SK-N-SH treated with all-trans-retinoic acid at 6 μM for 48 hours (cell line): Measurements from ENCODE around the gene CACNA1A.

Source experiments
- ATAC-seq: fragments of 200-7000 bp; cut with Tn5 transposase; 3 replicates; pipeline ENCODE4 v1.9.1; 2020; ENCODE audit warnings: mild to moderate bottlenecking, moderate library complexity
- ARNTL ChIP-seq: fragments of 450-650 bp; formaldehyde crosslinking; IDR thresholded peaks from 2 replicates; pipeline ENCODE4 v1.5.0; 2020; ENCODE audit warnings: low read depth, mild to moderate bottlenecking, moderate library complexity, borderline replicate concordance
- BACH2 ChIP-seq: fragments of 250-450 bp; sonication (Bioruptor Pico); IDR thresholded peaks from 2 replicates; pipeline ENCODE4 v1.9.0; 2021; ENCODE audit warnings: mild to moderate bottlenecking, borderline replicate concordance
- CSDC2 ChIP-seq: fragments of 250-450 bp; sonication (Bioruptor Pico); IDR thresholded peaks from 2 replicates; pipeline ENCODE4 v1.5.0; 2020; ENCODE audit warnings: mild to moderate bottlenecking, moderate library complexity
- ESRRG ChIP-seq: fragments of 250-450 bp; sonication (Bioruptor Pico); IDR thresholded peaks from 2 replicates; pipeline ENCODE4 v1.6.1; 2021; ENCODE audit warnings: mild to moderate bottlenecking
- GLIS3 ChIP-seq: fragments of 250-450 bp; sonication (Bioruptor Pico); IDR thresholded peaks from 2 replicates; pipeline ENCODE4 v1.5.0; 2020; ENCODE audit warnings: mild to moderate bottlenecking, moderate library complexity
- OSR1 ChIP-seq: fragments of 250-450 bp; sonication (Bioruptor Pico); IDR thresholded peaks from 2 replicates; pipeline ENCODE4 v1.8.0; 2022; ENCODE audit warnings: moderate library complexity, mild to moderate bottlenecking, inconsistent platforms
- PPARA ChIP-seq: fragments of 250-450 bp; sonication (Bioruptor Pico); IDR thresholded peaks from 2 replicates; pipeline ENCODE4 v1.5.0; 2020; ENCODE audit warnings: mild to moderate bottlenecking, borderline replicate concordance
- RARB ChIP-seq: fragments of 250-450 bp; sonication (Bioruptor Pico); IDR thresholded peaks from 2 replicates; pipeline ENCODE4 v1.8.0; 2021; ENCODE audit warnings: mild to moderate bottlenecking, moderate library complexity
- TOX ChIP-seq: fragments of 250-450 bp; sonication (Bioruptor Pico); IDR thresholded peaks from 2 replicates; pipeline ENCODE4 v1.8.0; 2021; ENCODE audit warnings: mild to moderate bottlenecking, moderate library complexity, borderline replicate concordance
- ZC3H10 ChIP-seq: fragments of 250-450 bp; sonication (Bioruptor Pico); IDR thresholded peaks from 2 replicates; pipeline ENCODE4 v1.5.1; 2021; ENCODE audit warnings: mild to moderate bottlenecking, moderate library complexity
- ZFP3 ChIP-seq: fragments of 250-450 bp; sonication (Bioruptor Pico); IDR thresholded peaks from 2 replicates; pipeline ENCODE4 v1.5.0; 2020; ENCODE audit warnings: mild to moderate bottlenecking, moderate library complexity
- ZNF565 ChIP-seq: fragments of 450-650 bp; formaldehyde crosslinking; conservative IDR thresholded peaks from 2 replicates; pipeline ENCODE4 v1.5.0; 2020; ENCODE audit warnings: low read depth, mild to moderate bottlenecking, moderate library complexity
- ZNF70 ChIP-seq: fragments of 450-650 bp; formaldehyde crosslinking; IDR thresholded peaks from 2 replicates; pipeline ENCODE4 v1.5.0; 2020; ENCODE audit warnings: mild to moderate bottlenecking, moderate library complexity
- ZNF8 ChIP-seq: fragments of 450-650 bp; formaldehyde crosslinking; IDR thresholded peaks from 2 replicates; pipeline ENCODE4 v1.5.0; 2020; ENCODE audit warnings: mild to moderate bottlenecking, moderate library complexity
- TF ChIP-seq, protein P1 (sequence below): fragments of 250-450 bp; sonication (Bioruptor Pico); IDR thresholded peaks from 2 replicates; pipeline ENCODE4 v1.8.0; 2021; ENCODE audit warnings: low read depth, mild to moderate bottlenecking, moderate library complexity, borderline replicate concordance
- TF ChIP-seq, protein P2 (sequence below): fragments of 250-450 bp; sonication (Bioruptor Pico); IDR thresholded peaks from 2 replicates; pipeline ENCODE4 v1.5.1; 2021; ENCODE audit warnings: mild to moderate bottlenecking, moderate library complexity
- TF ChIP-seq, protein P3 (sequence below): fragments of 250-450 bp; sonication (Bioruptor Pico); IDR thresholded peaks from 2 replicates; pipeline ENCODE4 v1.5.1; 2020; ENCODE audit warnings: low read depth, mild to moderate bottlenecking, moderate library complexity
- TF ChIP-seq, protein P4 (sequence below): fragments of 250-450 bp; sonication (Bioruptor Pico); IDR thresholded peaks from 2 replicates; pipeline ENCODE4 v1.5.0; 2020; ENCODE audit warnings: mild to moderate bottlenecking, moderate library complexity
- TF ChIP-seq, protein P5 (sequence below): fragments of 250-450 bp; sonication (Bioruptor Pico); IDR thresholded peaks from 2 replicates; pipeline ENCODE4 v1.8.0; 2020; ENCODE audit warnings: mild to moderate bottlenecking, moderate library complexity, borderline replicate concordance

CACNA1A gene

DNA sequence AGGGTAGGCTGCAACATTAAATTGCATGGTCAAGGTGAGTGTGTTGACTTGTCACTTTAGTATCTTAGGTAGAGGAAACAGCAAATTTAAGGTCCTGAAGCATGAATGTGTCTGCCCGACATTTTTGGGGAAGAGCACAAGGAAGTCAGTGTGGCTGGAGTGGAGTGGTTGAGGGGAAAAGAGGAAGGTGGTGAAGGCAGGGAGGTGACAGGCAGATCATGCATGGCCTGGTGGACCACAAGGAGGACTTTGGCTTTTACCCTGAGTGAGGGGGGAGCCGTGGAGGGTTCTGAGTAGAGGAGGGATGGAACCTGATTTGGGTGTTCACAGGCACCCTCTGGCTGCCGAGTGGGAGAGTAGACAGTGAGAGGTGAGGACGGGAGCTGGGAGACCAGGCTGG is 188.1 kb downstream of the CACNA1A start:
- TF ChIP-seq ZNF565 (no peak), ARNTL (no peak), ZC3H10 (CRISPR knock-in tag) (no peak), TOX (CRISPR knock-in tag) (no peak), CSDC2 (CRISPR knock-in tag) (no peak), OSR1 (CRISPR knock-in tag) (no peak)

DNA sequence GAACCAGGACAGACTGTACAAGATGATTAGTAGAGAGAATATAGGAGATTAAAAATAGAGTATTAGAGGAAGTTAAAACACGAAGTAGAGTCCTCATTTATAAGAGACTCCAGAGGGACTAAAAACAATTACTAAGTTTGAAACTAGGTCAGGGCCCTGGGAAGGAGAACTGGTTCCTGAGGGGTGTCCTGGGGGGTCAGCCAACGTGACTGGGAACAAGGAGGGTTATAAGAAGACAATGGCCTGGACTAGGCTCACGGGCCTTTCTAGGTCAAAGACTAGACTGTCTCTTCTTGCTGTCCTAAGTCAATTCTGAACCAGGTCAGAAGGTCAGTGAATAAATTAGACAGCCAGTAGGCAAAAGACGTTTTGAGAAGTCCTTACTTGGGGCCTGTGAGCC is 190.8 kb downstream of the CACNA1A start:
- ATAC-seq: no peak
- TF ChIP-seq, protein P1, sequence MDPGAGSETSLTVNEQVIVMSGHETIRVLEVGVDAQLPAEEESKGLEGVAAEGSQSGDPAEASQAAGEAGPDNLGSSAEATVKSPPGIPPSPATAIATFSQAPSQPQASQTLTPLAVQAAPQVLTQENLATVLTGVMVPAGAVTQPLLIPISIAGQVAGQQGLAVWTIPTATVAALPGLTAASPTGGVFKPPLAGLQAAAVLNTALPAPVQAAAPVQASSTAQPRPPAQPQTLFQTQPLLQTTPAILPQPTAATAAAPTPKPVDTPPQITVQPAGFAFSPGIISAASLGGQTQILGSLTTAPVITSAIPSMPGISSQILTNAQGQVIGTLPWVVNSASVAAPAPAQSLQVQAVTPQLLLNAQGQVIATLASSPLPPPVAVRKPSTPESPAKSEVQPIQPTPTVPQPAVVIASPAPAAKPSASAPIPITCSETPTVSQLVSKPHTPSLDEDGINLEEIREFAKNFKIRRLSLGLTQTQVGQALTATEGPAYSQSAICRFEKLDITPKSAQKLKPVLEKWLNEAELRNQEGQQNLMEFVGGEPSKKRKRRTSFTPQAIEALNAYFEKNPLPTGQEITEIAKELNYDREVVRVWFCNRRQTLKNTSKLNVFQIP (CRISPR knock-in tag): no peak
- TF ChIP-seq, all 23 proteins: peak for 0

More for the DNA sequence above, 188.1 kb downstream of the CACNA1A start:
- ATAC-seq: no peak

DNA sequence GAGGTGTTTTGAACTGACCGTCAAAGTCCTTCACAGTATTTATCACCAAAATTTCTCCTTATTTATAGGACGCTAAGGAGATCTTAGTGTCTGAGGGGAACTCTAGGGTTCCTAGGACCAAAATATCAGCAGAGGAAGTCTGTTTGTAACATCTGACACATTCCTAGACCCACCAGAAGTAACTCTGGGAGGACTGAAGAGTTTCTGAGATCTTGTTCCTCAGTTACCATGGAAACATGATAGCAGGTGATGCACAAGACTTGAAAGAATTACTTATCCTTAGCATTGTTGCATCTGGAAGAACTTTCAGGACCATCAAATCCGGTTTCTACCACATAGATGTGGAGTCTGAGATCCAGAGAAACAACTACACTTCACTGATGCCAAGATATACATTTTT is 191.5 kb downstream of the CACNA1A start:
- no peak for ATAC-seq

DNA sequence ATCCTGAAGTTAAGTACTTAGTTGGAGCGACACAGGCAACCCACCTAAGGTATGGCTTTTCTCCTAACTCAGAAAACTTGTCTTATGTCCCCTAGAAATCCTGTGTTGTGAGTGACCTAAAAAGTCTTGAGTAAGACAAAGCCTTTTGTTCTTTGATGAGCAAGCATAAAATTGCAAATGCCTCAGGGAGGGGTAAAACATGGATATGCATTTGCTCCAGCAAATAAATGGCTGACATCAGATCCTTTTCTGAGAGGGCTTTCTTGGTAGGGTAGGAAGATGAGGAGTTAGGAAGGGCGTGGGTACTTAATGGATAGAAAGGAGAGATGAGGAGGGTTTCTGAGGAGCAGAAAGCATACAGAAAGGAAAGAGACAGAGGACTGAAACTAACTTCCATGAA is 192.4 kb downstream of the CACNA1A start:
- no peak for ATAC-seq
- TF ChIP-seq TOX (CRISPR knock-in tag) (no peak), BACH2 (CRISPR knock-in tag) (no peak), ZNF565 (no peak), PPARA (CRISPR knock-in tag) (no peak), OSR1 (CRISPR knock-in tag) (no peak), ZNF8 (no peak), RARB (CRISPR knock-in tag) (no peak), ZNF70 (no peak), GLIS3 (CRISPR knock-in tag) (no peak), ARNTL (no peak)
- TF ChIP-seq, protein P2, sequence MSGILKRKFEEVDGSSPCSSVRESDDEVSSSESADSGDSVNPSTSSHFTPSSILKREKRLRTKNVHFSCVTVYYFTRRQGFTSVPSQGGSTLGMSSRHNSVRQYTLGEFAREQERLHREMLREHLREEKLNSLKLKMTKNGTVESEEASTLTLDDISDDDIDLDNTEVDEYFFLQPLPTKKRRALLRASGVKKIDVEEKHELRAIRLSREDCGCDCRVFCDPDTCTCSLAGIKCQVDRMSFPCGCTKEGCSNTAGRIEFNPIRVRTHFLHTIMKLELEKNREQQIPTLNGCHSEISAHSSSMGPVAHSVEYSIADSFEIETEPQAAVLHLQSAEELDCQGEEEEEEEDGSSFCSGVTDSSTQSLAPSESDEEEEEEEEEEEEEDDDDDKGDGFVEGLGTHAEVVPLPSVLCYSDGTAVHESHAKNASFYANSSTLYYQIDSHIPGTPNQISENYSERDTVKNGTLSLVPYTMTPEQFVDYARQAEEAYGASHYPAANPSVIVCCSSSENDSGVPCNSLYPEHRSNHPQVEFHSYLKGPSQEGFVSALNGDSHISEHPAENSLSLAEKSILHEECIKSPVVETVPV: no peak
- TF ChIP-seq, protein P3, sequence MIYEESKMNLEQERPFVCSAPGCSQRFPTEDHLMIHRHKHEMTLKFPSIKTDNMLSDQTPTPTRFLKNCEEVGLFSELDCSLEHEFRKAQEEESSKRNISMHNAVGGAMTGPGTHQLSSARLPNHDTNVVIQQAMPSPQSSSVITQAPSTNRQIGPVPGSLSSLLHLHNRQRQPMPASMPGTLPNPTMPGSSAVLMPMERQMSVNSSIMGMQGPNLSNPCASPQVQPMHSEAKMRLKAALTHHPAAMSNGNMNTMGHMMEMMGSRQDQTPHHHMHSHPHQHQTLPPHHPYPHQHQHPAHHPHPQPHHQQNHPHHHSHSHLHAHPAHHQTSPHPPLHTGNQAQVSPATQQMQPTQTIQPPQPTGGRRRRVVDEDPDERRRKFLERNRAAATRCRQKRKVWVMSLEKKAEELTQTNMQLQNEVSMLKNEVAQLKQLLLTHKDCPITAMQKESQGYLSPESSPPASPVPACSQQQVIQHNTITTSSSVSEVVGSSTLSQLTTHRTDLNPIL (CRISPR knock-in tag): no peak
- TF ChIP-seq, protein P4, sequence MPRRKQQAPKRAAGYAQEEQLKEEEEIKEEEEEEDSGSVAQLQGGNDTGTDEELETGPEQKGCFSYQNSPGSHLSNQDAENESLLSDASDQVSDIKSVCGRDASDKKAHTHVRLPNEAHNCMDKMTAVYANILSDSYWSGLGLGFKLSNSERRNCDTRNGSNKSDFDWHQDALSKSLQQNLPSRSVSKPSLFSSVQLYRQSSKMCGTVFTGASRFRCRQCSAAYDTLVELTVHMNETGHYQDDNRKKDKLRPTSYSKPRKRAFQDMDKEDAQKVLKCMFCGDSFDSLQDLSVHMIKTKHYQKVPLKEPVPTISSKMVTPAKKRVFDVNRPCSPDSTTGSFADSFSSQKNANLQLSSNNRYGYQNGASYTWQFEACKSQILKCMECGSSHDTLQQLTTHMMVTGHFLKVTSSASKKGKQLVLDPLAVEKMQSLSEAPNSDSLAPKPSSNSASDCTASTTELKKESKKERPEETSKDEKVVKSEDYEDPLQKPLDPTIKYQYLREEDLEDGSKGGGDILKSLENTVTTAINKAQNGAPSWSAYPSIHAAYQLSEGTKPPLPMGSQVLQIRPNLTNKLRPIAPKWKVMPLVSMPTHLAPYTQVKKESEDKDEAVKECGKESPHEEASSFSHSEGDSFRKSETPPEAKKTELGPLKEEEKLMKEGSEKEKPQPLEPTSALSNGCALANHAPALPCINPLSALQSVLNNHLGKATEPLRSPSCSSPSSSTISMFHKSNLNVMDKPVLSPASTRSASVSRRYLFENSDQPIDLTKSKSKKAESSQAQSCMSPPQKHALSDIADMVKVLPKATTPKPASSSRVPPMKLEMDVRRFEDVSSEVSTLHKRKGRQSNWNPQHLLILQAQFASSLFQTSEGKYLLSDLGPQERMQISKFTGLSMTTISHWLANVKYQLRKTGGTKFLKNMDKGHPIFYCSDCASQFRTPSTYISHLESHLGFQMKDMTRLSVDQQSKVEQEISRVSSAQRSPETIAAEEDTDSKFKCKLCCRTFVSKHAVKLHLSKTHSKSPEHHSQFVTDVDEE (CRISPR knock-in tag): no peak

More for the DNA sequence above, 191.5 kb downstream of the CACNA1A start:
- TF ChIP-seq, protein P2: no peak
- TF ChIP-seq, protein P5, sequence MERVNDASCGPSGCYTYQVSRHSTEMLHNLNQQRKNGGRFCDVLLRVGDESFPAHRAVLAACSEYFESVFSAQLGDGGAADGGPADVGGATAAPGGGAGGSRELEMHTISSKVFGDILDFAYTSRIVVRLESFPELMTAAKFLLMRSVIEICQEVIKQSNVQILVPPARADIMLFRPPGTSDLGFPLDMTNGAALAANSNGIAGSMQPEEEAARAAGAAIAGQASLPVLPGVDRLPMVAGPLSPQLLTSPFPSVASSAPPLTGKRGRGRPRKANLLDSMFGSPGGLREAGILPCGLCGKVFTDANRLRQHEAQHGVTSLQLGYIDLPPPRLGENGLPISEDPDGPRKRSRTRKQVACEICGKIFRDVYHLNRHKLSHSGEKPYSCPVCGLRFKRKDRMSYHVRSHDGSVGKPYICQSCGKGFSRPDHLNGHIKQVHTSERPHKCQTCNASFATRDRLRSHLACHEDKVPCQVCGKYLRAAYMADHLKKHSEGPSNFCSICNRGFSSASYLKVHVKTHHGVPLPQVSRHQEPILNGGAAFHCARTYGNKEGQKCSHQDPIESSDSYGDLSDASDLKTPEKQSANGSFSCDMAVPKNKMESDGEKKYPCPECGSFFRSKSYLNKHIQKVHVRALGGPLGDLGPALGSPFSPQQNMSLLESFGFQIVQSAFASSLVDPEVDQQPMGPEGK (CRISPR knock-in tag): no peak
- TF ChIP-seq, protein P1 (CRISPR knock-in tag): no peak
- no peak for TF ChIP-seq GLIS3 (CRISPR knock-in tag)
- TF ChIP-seq ESRRG (CRISPR knock-in tag): no peak
- no peak for TF ChIP-seq ZNF70
- TF ChIP-seq TOX (CRISPR knock-in tag): no peak
- TF ChIP-seq ZFP3 (CRISPR knock-in tag): no peak
- no peak for TF ChIP-seq ZNF565
- no peak for TF ChIP-seq ZC3H10 (CRISPR knock-in tag)
- no peak for TF ChIP-seq PPARA (CRISPR knock-in tag)
